Measurements from ENCODE around the gene ACTRT2.

Gene ACTRT2

GRCh38 chr1:3021233-3021671 lies at the start of gene ACTRT2:
TSS of gene ACTRT2 (plus strand) at chr1:3021467. CDS start at chr1:3021687, 220 bp downstream.
- DNase-seq (ENCODE audit: low spot score), result no peak
- TF ChIP-seq, protein P1, sequence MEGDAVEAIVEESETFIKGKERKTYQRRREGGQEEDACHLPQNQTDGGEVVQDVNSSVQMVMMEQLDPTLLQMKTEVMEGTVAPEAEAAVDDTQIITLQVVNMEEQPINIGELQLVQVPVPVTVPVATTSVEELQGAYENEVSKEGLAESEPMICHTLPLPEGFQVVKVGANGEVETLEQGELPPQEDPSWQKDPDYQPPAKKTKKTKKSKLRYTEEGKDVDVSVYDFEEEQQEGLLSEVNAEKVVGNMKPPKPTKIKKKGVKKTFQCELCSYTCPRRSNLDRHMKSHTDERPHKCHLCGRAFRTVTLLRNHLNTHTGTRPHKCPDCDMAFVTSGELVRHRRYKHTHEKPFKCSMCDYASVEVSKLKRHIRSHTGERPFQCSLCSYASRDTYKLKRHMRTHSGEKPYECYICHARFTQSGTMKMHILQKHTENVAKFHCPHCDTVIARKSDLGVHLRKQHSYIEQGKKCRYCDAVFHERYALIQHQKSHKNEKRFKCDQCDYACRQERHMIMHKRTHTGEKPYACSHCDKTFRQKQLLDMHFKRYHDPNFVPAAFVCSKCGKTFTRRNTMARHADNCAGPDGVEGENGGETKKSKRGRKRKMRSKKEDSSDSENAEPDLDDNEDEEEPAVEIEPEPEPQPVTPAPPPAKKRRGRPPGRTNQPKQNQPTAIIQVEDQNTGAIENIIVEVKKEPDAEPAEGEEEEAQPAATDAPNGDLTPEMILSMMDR (IDR thresholded peaks at IDR 0.05; ENCODE audit: extremely low read depth, missing control alignments), result no peak

- no peak for DNase-seq (ENCODE audit: low spot score)
- TF ChIP-seq, protein P1 (IDR thresholded peaks at IDR 0.05; ENCODE audit: extremely low read depth, missing control alignments), result no peak
Measured at GRCh38 chr1:2971609-2972008, 49.7 kb upstream of the ACTRT2 start.

DNA sequence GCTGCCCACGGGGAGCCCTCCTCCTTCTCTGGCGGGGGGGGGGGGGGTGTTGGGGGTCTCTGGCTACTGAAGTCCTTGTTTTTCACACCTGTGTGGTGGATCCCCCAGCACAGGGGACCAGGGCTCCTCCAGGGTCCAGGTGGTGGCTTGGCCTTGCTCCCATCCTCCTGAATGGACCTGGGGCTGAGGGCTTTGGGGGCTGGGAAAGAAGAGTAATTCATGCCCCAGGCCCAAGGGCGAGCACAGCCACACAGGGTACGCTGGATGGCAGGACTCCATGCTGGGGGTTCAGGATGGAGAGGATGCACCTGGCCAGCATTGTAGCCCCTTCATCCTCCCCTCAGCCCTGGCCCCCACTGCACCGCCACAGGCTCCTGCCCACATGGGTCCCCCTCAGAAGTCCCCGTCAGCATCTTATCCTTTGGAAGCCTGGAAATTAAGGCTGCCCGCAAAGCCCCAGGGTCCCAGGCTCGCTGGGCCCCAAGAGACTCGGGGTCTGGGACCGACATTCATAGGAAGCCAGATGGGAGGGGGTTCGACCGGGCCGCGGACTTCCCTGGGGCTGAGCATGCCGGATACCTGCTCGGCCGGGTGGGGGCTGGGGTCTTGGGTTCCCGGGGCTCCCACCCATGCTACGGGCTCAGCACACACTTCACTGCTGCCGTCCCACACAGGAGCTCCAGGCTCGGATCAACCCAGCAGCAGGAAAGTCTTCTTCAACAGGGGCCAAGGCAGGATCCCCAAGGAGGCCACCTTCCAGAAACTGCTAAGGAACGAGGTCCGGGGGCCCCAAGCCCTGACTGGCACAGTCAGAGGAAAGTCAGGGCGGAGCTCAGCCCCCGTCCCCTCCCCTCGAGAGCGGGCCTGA lies 49.0 kb upstream of the ACTRT2 start:
- TF ChIP-seq, protein P1 (IDR thresholded peaks at IDR 0.05; ENCODE audit: extremely low read depth, missing control alignments), result no peak
- no peak for DNase-seq (ENCODE audit: low spot score)

- no peak for DNase-seq (ENCODE audit: low spot score)
- TF ChIP-seq, protein P1 (IDR thresholded peaks at IDR 0.05; ENCODE audit: extremely low read depth, missing control alignments), result no peak
Measured at GRCh38 chr1:2972879-2973575, 48.2 kb upstream of the ACTRT2 start.

DNA sequence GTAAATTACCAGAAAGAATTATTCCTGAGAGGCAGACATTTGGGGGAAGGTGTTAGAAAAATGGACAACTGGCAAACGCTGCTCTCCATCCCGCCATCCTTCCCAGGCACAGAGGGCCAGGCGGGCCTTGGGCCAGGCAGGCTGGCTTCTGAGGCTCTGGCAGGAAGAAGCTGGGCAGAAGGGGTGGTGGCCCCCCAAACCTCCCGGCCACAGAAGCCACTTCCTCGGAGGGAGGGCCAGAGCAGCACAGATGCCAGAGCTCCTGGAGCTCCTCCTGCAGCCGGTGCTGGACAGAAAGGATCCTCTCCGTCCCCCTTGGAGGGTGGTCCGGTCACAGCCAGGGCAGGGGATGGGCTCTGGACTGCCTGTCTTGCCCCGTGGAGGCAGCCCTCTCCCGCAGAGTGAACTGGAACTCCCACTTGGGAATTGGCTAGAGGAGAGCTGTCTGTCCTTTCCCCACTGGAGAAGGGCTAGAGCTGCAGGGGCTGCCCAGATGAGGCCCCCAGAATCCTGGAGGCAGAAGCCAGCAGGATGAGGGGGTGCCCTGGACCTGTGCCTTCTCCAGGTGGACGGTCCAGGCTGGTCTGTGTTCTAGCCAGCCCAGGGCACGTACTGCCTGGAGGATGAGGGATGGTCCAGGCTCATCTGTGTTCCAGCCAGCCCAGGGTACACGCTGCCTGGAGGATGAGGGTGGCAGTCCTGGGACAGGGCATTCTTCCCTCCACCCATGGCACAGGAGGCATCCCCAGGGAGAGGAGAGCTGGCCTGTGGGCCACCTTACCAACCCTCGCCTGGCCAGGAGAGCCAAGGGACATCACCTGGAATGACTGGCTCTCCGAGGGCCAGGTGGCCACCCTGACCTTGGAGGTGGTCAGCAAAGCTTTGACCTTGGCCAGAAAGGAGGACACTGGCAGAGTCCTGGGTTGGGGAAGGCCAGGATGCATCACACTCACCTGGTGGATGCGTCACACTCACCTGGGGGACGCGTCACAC lies 47.4 kb upstream of the ACTRT2 start:
- no peak for DNase-seq (ENCODE audit: low spot score)
- TF ChIP-seq, protein P1 (IDR thresholded peaks at IDR 0.05; ENCODE audit: extremely low read depth, missing control alignments), result no peak

DNA sequence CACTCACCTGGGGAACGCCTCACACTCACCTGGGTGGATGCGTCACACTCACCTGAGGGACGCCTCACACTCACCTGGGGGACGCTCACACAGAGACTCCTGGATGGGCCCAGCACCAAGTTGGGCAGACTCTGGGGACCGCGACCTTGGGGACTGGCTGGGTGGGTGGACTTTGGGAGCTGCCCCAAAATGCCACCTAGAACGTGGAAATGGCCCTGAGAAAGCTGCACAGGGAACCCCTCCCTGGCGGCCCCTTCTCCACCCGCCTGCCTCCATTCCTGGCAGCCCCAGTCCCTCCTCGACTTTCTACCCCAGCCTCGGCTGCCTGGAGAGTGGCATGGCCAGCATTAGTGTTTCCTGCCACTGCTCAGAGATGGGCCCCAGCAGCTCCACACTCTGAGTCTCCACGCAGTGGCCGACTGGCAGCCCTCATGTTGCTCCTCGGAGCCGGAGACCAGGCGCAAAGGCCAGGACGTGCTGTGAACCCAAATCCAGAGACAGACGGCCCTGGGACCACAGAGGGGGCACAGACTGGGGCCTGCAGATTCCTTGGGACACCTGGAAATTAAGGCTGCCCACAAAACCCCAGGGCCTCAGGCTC lies 46.5 kb upstream of the ACTRT2 start:
- DNase-seq (ENCODE audit: low spot score), result no peak
- TF ChIP-seq, protein P1 (IDR thresholded peaks at IDR 0.05; ENCODE audit: extremely low read depth, missing control alignments), result no peak

Measured in GM20000 (cell line).